GM18511 (cell line): ENCODE data around the gene LUC7L.
"Not testable (repeated sequence)": the region's sequence is repeated elsewhere in the genome, so short reads cannot be mapped to it uniquely, and the experiment has no call there.

ENCODE experiments used
- ATAC-seq: cut with Tn5 transposase; IDR thresholded peaks from one replicate; pipeline ENCODE4 v1.9.1; 2021; ENCODE audit warnings: mild to moderate bottlenecking, moderate library complexity; ENCODE audit not compliant: unreplicated experiment

Gene LUC7L

DNA sequence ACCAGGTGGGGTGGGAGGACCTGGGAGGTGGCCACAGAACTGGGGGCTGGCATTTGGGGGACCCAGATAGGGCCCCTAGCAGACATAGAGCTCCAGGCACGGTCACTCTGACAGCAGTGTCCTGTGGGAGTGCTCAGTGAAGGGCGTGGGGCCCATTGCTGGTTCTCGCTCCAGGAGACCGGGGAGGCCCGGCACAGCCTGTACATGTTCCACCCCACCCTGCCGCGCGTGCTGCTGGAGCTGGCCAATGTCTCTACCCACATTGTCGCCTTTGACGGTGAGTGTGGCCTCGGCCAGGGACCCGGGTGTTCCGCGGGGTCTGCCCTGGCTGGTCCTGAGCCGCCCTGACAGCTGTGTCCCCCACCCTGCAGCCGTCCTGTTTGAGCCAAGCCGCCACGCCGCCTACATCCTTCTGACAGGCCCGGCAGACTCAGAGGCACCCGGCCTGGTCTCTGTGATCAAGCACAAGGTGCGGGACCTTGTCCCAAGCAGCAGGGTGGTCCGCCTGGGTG lies 35.2 kb upstream of the LUC7L start:
- no peak for ATAC-seq

GRCh38 chr16:263944-264343 lies 34.7 kb upstream of the LUC7L start:
- no peak for ATAC-seq

DNA sequence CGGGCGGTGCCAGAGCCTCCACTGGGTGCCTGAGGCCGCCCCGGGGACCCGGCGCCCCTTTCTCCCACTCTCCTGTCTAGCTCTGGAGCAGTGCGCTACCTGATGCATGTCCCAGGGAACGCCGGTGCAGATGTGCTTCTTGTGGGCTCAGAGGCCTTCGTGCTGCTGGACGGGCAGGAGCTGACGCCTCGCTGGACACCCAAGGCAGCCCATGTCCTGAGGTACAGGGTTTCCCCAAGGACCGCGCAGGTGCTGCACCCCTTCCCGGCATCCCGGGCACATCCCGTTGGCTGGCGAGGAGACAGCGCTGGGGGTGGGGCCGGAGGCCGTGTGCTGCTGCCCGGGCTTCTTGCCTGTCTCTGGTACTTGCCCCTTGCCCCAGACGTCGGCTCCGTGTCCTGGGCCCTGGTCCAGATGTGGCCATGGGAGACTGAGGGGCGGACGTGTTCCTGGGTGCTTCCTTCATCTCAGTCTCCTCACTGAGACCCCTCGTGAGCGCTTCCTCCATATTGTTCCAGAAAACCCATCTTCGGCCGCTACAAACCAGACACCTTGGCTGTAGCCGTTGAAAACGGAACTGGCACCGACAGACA lies 34.0 kb upstream of the LUC7L start:
- no peak for ATAC-seq

DNA sequence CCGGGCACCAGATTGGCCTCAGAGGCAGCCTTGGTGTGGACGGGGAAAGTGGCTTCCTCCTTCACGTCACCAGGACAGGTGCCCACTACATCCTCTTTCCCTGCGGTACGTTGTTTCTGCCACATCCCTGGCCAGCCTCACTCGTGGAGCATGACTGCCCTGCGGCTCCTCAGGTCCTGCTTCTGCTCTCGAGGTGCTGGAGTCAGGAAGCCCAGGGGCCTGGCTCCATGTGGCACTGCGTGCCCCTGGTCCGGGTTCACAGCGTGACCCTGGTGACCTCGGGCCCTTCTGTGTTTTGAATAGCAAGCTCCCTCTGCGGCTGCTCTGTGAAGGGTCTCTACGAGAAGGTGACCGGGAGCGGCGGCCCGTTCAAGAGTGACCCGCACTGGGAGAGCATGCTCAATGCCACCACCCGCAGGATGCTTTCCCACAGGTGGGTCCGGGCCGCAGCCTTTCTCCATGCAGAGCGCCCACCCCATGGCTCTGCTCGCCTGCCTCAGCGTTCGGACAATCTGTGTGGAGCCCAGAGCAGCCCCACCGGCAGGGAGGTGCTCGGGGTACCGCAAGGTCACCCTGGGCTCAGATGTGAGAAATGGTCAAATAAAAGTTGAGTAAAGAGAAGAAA lies 33.0 kb upstream of the LUC7L start:
- ATAC-seq, result no peak

DNA sequence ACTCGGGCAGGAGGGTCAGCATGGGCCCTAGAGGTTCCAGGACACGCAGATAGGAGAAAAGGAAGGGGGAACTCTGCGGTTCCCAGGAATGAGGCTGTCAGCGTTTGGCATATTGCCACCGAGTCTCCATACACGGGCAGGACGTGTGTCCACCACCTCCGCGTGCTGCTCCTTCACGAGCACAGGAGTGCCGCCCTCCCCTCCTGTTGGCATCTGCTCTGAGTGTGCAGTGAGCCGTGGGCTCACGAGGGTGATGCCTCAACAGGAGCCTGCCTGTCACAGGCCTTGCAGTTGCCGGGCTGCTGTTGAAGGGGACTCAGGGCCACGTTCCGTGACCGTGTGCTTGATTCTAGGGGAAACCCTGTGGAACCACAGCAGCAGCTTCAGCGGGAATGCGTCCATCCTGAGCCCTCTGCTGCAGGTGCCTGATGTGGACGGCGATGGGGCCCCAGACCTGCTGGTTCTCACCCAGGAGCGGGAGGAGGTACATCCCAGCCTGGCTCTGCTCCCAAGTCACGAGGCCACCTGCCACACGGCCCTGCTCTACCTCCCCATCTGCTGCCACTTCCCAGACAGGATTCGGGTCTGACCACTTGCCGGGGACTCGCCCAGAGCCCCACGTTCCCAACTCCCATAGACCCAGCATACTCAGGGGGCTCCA lies 31.9 kb upstream of the LUC7L start:
- ATAC-seq, result no peak

GRCh38 chr16:260326-260725 lies 31.1 kb upstream of the LUC7L start:
- no peak for ATAC-seq

- ATAC-seq, result no peak
Measured at GRCh38 chr16:259814-260253, 30.6 kb upstream of the LUC7L start.

DNA sequence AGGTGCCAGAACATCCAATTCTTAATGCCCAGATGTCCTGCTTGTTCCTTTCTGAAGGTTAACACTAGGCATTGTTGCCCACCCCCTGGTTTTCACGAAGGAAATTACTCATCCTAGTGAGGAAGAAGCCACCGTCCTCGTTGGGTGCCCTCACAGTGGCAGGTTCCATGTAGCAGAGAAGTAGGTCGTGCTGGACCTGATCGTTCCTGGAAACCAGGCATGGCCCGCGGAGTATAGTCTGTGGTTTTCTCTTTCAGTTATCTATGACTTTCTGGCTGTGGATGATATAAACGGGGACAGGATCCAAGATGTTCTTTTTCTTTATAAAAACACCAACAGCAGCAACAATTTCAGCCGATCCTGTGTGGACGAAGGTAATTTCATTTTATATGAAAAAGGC lies 30.0 kb upstream of the LUC7L start:
- no peak for ATAC-seq

DNA sequence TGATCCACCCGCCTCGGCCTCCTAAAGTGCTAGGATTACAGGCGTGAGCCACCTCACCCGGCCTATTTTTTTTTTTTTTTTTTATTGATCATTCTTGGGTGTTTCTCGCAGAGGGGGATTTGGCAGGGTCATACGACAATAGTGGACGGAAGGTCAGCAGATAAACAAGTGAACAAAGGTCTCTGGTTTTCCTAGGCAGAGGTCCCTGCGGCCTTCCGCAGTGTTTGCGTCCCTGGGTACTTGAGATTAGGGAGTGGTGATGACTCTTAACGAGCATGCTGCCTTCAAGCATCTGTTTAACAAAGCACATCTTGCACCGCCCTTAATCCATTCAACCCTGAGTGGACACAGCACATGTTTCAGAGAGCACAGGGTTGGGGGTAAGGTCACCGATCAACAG lies 28.8 kb upstream of the LUC7L start:
- not testable (repeated sequence) for ATAC-seq

DNA sequence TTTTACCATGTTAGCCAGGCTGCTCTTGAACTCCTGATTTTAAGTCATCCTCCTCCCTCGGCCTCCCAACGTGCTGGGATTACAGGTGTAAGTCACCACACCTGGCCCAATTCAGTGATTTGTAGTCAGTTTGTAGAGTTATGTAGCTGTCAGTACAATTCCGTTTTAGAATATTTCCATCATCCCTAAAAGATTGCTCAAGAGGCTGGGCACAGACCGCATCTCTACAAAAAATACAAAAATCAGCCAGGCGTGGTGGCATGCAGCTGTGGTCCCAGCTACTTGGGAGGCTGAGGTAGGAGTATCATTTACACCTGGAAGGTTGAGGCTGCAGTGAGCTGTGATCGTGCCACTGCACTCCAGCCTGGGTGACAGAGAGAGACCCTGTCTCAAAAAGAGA lies 25.9 kb upstream of the LUC7L start:
- no peak for ATAC-seq

GRCh38 chr16:254461-254860 lies 25.2 kb upstream of the LUC7L start:
- no peak for ATAC-seq

DNA sequence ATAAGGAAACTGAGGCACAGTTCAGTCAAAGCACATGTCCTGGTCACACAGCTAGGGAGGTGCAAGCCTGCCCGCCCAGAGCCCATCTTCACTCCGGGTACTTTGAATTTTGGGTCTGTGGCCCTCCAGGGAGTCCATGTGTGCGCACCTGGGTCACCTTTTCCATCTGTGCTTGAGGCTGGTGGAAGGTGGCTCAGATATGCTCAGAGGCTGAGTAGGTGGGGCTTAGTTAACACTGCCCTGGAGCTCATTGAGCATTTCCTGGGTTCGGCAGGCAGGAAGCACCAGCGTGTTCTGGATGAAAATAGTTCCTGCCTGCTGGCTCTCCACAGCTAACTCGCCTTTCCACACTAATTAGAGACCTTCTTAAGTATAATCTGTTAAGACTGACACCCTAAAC lies 24.6 kb upstream of the LUC7L start:
- ATAC-seq, result no peak

GRCh38 chr16:252366-253337 lies 23.4 kb upstream of the LUC7L start:
- no peak for ATAC-seq

GRCh38 chr16:249431-249830 lies 20.2 kb upstream of the LUC7L start:
- ATAC-seq, result no peak

- no peak for ATAC-seq
Measured at GRCh38 chr16:247027-247426, 17.8 kb upstream of the LUC7L start.

- no peak for ATAC-seq
Measured at GRCh38 chr16:245105-245504, 15.9 kb upstream of the LUC7L start.

GRCh38 chr16:243348-243747 lies 14.1 kb upstream of the LUC7L start:
- no peak for ATAC-seq

GRCh38 chr16:242281-242680 lies 13.0 kb upstream of the LUC7L start:
- no peak for ATAC-seq

DNA sequence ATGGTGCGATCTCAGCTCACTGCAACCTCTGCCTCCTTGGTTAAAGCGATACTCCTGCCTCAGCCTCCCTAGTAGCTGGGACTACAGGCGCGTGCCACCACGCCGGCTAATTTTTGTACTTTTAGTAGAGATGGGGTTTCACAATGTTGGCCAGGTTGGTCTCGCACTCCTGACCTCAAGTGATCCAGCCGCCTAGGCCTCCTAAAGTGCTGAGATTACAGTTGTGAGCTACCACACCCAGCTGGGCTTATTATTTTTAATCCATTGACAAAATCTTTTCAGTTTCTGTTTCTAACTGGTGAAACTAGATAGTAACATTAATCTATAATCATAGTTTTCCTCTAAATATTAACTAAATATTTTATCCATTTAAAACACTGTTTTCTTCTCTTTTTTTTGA lies 11.3 kb upstream of the LUC7L start:
- ATAC-seq, result no peak

DNA sequence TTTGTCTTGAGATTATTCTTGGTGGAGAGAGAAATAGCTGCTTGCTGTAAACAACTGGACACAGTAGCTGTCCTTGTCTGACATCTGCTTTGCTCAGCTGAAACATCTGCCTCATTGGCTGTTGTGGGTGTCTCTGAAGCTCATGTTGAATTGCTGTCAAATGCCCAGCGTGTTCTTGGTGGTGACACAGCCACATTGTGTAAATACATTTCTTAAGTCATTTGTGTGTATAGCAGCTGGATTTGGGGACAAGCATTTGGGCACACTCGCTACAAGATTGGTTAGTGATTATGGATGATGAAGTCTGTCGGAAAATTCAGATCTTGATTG lies 10.7 kb upstream of the LUC7L start:
- no peak for ATAC-seq
